Activated gamma-delta T cell treated with anti-CD3 and anti-CD28 coated beads, Interleukin-2, amount 50 U/mL, for 16 hours (primary cell): ENCODE data around the gene HLA-DRA.
"Not testable (repeated sequence)": the region's sequence is repeated elsewhere in the genome, so short reads cannot be mapped to it uniquely, and the experiment has no call there.

Source experiments
- DNase-seq: peaks from one replicate; pipeline ENCODE4 v3.0.0-alpha.2; 2020; ENCODE audit warnings: low read depth

Gene HLA-DRA

GRCh38 chr6:32431142-32431541 lies 8.5 kb upstream of the HLA-DRA start:
- DNase-seq, result no peak

GRCh38 chr6:32432050-32432450 lies 7.6 kb upstream of the HLA-DRA start:
- no peak for DNase-seq

GRCh38 chr6:32433950-32434349 lies 5.7 kb upstream of the HLA-DRA start:
- not testable (repeated sequence) for DNase-seq

GRCh38 chr6:32436186-32436585 lies 3.5 kb upstream of the HLA-DRA start:
- no peak for DNase-seq

GRCh38 chr6:32436995-32437836 lies 2.5 kb upstream of the HLA-DRA start:
- no peak for DNase-seq

- no peak for DNase-seq
Observed at GRCh38 chr6:32439139-32439538, 548 bp upstream of the HLA-DRA start.

GRCh38 chr6:32442243-32442667 lies 2.6 kb downstream of the HLA-DRA start:
- no peak for DNase-seq

GRCh38 chr6:32442977-32443552 lies 3.4 kb downstream of the HLA-DRA start:
- no peak for DNase-seq

- DNase-seq, result no peak
Observed at GRCh38 chr6:32444433-32444832, 4.7 kb downstream of the HLA-DRA start.

- no peak for DNase-seq
Observed at GRCh38 chr6:32445321-32445854, 5.7 kb downstream of the HLA-DRA start.

- no peak for DNase-seq
Observed at GRCh38 chr6:32447932-32448331, 8.2 kb downstream of the HLA-DRA start.

GRCh38 chr6:32449088-32449736 lies 9.5 kb downstream of the HLA-DRA start:
- DNase-seq, result no peak

GRCh38 chr6:32457054-32457453 lies 17.4 kb downstream of the HLA-DRA start:
- no peak for DNase-seq

GRCh38 chr6:32459781-32460424 lies 20.2 kb downstream of the HLA-DRA start:
- no peak for DNase-seq

- DNase-seq, result no peak
Observed at GRCh38 chr6:32460528-32460927, 20.8 kb downstream of the HLA-DRA start.

- no peak for DNase-seq
Observed at GRCh38 chr6:32461493-32461892, 21.8 kb downstream of the HLA-DRA start.

GRCh38 chr6:32462609-32463008 lies 22.9 kb downstream of the HLA-DRA start:
- no peak for DNase-seq

GRCh38 chr6:32467743-32468503 lies 28.2 kb downstream of the HLA-DRA start:
- DNase-seq, result not testable (repeated sequence)

- DNase-seq, result no peak
Observed at GRCh38 chr6:32472781-32473375, 33.2 kb downstream of the HLA-DRA start.

GRCh38 chr6:32473376-32474348 lies 34.0 kb downstream of the HLA-DRA start:
- not testable (repeated sequence) for DNase-seq
